ENCODE results near the gene RAE1. TPM values are rescaled to one million over a fixed set of nuclear protein-coding genes. Genes with fewer than 3 reads are reported as not detected.

Gene RAE1
- total RNA-seq, 4 donors from 2014 or later, result 30.5 to 45.7 (median 34.5) TPM

DNA sequence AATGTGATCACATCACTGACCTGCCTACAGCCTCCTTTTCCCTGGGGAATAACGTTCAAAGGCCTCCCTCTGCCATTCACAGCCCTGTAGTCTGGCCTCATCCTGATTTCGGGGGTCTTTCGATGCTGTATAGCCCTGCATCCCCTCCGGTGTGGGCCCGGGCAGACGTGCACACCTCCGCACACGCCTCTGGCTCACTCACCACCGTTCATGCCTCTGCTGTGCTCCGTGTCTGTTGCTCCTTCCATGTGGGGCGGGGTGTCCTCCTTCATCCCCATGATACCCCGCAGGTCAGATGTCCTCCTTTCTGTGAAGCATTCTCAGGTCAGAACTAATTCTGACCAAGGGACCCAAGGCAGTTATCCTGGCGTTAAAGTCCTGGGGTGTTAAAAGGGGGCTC, 26.3 kb downstream of the RAE1 start:
- DNase-seq (ENCODE audit: low spot score in 2 of 2), result peak in 1 of 2 donors; percentile 70
- WGBS, 2 donors, result 81 to 88% methylated on average over 13 of the region's 13 CpGs
- no peak overlapping the region for H3K4me3 ChIP-seq (ENCODE audit: low read depth, poor library complexity, severe bottlenecking)
- intact Hi-C loops (cut with DNase I; ENCODE audit: low total_unique reads), result no loop called here
- TF ChIP-seq POLR2A (IDR thresholded peaks at IDR 0.05), result no peak
- TF ChIP-seq, protein P1, sequence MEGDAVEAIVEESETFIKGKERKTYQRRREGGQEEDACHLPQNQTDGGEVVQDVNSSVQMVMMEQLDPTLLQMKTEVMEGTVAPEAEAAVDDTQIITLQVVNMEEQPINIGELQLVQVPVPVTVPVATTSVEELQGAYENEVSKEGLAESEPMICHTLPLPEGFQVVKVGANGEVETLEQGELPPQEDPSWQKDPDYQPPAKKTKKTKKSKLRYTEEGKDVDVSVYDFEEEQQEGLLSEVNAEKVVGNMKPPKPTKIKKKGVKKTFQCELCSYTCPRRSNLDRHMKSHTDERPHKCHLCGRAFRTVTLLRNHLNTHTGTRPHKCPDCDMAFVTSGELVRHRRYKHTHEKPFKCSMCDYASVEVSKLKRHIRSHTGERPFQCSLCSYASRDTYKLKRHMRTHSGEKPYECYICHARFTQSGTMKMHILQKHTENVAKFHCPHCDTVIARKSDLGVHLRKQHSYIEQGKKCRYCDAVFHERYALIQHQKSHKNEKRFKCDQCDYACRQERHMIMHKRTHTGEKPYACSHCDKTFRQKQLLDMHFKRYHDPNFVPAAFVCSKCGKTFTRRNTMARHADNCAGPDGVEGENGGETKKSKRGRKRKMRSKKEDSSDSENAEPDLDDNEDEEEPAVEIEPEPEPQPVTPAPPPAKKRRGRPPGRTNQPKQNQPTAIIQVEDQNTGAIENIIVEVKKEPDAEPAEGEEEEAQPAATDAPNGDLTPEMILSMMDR (IDR thresholded peaks at IDR 0.05), result no peak

DNA sequence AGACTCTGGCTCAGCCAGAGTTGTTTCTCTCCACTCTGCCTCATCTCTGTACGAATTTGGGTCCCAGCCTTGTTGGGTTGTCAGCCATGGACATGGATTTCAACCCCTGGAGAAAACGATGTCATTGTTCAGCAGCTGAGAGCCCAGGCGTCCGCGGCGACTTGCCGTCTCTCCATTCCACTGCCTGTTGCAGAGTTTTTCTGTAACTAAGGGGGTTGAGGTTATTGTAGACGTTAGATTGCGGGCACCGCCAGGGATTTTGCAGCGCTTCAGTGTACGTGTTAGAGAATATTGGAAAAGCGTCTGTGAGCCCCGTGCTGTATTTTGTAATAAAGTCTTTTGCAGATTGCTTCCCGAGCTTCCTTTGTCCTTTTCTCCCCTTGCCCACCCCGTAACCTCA, 27.1 kb downstream of the RAE1 start:
- no peak overlapping the region for H3K4me3 ChIP-seq (ENCODE audit: low read depth, poor library complexity, severe bottlenecking)
- peak in 1 of 2 donors; percentile 77 for DNase-seq (ENCODE audit: low spot score in 2 of 2)
- 86 to 89% methylated on average over 16 of the region's 16 CpGs for WGBS, 2 donors
- intact Hi-C loops (cut with DNase I; ENCODE audit: low total_unique reads), result no loop called here
- TF ChIP-seq POLR2A (IDR thresholded peaks at IDR 0.05), result no peak
- TF ChIP-seq, protein P1 (IDR thresholded peaks at IDR 0.05), result no peak

DNA sequence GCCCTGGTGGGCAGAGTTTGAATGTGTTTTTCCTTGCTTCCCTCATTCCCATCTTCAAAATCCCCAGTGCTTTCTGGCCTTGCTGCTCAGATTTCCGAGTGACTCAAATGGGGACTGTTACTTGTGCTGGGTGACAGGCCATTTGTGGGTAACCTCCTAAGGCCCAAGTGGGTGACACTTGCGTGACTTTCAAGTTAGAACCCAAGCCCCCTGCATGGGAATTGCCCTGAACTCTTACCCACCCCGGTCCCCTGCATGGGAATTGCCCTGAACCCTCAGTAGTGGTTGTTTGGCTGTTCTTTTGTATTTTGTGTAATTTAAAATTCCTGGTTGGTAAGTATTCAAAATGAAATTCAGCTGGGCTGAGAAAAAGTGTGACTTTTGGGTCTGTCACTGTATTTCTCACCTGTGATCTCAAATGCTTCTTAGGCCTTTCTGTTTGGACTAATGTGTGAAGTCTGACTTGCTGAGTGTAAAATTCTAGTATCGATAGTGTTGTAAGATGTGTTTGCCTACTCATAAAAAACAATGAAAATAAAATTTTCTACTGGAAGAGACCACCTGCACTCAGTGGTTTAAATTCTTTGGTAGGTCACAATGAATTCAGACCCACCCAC, 27.7 kb downstream of the RAE1 start:
- DNase-seq (ENCODE audit: low spot score in 2 of 2), result peak in 1 of 2 donors; percentile 50
- no peak overlapping the region for H3K4me3 ChIP-seq (ENCODE audit: low read depth, poor library complexity, severe bottlenecking)
- intact Hi-C loops (cut with DNase I; ENCODE audit: low total_unique reads), result no loop called here
- 91 to 97% methylated on average over 4 of the region's 4 CpGs for WGBS, 2 donors
- no peak for TF ChIP-seq POLR2A (IDR thresholded peaks at IDR 0.05)
- TF ChIP-seq, protein P1 (IDR thresholded peaks at IDR 0.05), result no peak

DNA sequence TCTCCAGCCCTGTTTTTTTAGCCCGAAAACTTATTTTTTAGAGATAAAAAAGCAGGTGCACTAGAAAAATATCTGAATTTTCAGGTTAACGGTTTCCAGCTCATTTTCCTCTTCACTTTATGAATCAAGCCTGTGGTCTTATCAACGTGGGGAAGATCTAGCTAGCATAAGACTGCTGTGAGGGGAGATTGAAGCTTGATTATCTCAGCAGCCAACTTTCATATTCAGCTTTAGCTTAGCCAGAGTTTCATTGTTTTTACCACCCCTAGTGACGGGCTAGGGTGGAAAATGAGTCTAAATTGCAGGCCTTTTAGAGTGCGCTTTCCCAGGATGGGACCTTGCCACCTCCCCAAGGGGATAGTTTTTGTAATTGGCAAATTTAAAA, 28.2 kb downstream of the RAE1 start:
- WGBS, 2 donors, result 81 to 83% methylated on average over 5 of the region's 5 CpGs
- no peak overlapping the region for H3K4me3 ChIP-seq (ENCODE audit: low read depth, poor library complexity, severe bottlenecking)
- no peak for TF ChIP-seq POLR2A (IDR thresholded peaks at IDR 0.05)
- TF ChIP-seq, protein P1 (IDR thresholded peaks at IDR 0.05), result no peak
- DNase-seq (ENCODE audit: low spot score in 2 of 2), result no peak
- intact Hi-C loops (cut with DNase I; ENCODE audit: low total_unique reads), result no loop called here

DNA sequence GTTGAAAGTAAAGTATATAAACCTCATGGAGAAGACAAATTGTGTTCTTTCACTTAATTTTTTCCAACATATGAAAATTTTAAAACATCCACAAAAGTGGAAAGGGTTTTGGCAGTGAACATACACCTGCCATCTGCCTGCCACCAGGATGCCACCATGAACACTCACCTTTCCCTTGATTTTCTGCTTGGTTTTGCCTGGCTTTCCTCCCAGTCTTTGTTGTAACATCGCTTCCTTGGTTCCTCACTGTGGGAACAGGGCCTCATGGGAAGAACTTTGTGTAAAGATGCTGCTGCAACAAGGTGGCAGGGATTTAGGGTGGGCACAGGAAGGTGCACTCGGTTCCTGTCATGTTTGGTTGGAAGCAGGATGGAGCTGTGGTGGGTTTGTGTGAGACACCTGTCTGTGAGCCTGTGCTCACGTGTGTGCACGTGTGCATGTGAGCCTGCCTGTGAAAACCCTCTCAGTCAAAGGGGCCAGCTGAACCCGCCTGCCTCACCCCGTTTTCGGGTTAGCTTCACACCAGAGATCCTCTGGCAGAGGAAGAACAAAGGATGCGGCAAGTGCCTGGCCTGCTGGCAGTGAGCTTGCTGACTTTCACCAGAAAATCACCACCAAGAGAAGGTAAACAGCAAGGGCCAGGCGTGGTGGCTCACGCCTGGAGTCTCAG, 29.2 kb downstream of the RAE1 start:
- peak in 1 of 2 donors; percentile 49 for DNase-seq (ENCODE audit: low spot score in 2 of 2)
- TF ChIP-seq POLR2A (IDR thresholded peaks at IDR 0.05), result no peak
- TF ChIP-seq, protein P1 (IDR thresholded peaks at IDR 0.05), result no peak
- H3K4me3 ChIP-seq (ENCODE audit: low read depth, poor library complexity, severe bottlenecking), result no peak overlapping the region
- intact Hi-C loops (cut with DNase I; ENCODE audit: low total_unique reads), result loop anchor here (2.0 kb wide), 1 partner anchor 113 kb away; no protein-coding TSS in a partner anchor
- 80 to 85% methylated on average over 10 of the region's 10 CpGs for WGBS, 2 donors

Data from lower leg skin (tissue), 4 donors.